SIG-M5 treated with dmso at 0.1 percent for 504 hours (cell line): ENCODE data around the gene TBX1.

ENCODE experiments used
- DNase-seq: peaks from one replicate; lab custom pipeline; 2025; ENCODE audit not compliant: unreplicated experiment; lab: John Stamatoyannopoulos, UW

TBX1 gene

GRCh38 chr22:19809741-19810140 is 49.2 kb downstream of the TBX1 start:
- no peak for DNase-seq

DNA sequence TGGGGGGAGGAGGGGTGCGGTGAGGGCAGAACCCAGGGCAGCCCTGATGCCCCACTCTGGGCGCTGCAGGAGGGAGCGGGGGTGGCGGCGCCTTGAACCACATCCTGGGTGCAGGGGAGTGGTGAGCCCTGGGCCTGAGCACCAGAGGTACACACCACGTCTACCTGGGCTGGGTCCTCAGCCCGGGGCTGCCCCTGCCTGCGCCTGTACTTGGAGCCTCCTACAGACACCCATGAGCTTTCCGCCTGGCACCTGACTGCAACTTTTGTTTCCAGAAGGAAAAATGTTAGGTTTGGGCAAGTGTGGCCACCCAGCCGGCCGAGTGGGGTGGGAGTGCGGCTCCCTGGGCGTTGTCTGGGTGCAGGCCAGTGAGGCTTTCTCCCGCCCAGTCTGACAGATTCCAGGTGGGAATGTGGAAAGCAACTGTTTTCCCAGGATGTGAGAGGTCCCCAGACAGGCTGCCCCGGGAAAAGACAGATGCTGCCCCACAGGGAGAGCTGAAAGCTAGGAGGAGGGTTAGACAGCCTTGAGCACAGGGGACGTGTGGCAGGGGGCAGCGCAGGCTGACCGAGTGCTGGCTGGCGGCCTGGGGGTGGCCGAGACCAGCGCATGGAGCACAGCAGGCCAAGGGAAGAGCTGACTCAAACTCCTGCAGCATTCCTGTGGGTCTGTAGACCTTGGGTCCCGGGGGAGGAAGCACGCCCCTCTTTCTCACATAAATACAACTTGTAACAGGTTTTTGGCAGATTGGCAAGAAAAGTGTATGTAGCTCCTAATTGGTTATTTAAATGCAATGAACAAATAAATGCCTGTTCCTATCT is 50.0 kb downstream of the TBX1 start:
- no peak for DNase-seq

GRCh38 chr22:19811211-19811621 is 50.6 kb downstream of the TBX1 start:
- DNase-seq: no peak

- no peak for DNase-seq
These were observed 51.5 kb downstream of the TBX1 start for GRCh38 chr22:19811811-19812771.

DNA sequence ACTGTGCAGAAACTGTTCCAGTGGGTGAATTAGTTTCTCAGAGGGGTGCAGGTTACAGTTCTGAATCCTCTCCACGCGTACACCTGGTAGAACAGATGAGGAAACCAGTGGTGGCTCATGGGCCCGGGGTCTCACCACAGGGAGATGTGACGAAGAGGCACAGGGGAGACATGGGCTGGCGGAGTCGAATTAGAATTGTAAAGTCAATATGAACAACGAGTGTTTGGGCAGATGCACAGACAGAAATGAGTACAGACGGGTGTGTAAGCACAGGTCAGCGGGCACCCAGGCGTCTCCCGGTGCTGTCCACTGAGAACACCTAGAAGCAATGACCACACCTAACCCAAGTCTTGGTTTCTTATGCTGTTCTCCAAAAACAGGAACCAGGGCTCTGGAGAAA is 52.3 kb downstream of the TBX1 start:
- DNase-seq: no peak

- DNase-seq: no peak
These were observed 53.9 kb downstream of the TBX1 start for GRCh38 chr22:19814428-19814827.

GRCh38 chr22:19815093-19815822 is 54.7 kb downstream of the TBX1 start:
- no peak for DNase-seq

DNA sequence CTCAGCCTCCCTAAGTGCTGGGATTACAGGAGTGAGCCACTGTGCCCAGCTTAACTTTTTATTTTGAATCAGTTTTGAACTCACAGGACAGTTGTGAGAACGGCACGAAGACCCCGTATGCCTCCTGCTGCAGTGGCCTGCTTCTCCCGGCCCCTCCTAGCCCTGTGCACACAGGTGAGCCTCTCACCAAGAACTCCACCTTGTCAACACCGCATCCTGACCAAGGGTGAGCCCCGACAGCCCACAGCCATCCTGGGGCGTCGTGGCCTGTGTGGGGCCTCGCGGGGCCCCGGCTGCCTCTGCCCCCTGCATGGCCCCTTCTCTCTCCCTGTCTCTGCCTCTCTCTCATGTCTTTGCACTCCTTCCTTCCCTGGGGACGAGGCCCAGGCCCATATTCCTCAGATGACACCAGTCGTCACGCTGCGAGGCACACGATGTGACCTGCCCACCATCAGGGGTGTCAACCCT is 55.3 kb downstream of the TBX1 start:
- DNase-seq: no peak

GRCh38 chr22:19816372-19817119 is 56.0 kb downstream of the TBX1 start:
- no peak for DNase-seq
